GM19455 (cell line): ENCODE data around the gene DTNA.
"Not testable (repeated sequence)": the region's sequence is repeated elsewhere in the genome, so short reads cannot be mapped to it uniquely, and the experiment has no call there.

ENCODE experiments used
- ATAC-seq: cut with Tn5 transposase; IDR thresholded peaks from one replicate; pipeline ENCODE4 v1.9.1; 2021; ENCODE audit not compliant: unreplicated experiment

DTNA gene

DNA sequence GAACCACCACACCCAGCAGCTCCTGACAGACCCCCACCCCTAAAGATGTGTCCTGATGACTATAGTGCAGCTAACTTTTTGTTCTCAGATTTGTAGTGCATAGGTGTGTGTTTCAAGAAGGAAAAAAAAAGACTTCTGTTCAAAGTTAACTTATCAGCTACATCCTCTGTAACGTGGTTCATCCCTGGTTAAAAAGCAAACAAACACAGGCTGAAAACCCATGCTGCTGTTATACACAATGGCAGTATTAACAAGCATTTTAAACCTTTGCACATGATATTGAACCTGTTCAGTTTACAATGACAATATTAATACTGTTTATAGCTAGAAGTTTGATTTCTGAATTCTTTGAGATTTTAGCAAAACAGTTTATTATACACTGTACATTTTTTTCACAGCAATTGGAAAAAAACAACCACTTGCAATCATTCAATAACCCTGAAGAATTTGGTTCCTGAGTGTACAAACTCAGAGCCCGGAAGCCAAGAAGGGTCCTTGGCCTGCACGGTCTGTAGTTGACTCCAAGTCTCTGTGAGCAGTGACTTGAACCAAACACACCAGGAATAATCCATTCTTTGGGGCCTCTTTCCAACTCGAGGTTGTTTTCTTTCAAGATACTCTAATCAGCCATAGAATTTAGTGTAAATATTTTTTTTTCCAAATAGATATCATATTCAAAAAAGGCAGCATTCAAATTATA lies 177.9 kb downstream of the DTNA start:
- no peak for ATAC-seq

DNA sequence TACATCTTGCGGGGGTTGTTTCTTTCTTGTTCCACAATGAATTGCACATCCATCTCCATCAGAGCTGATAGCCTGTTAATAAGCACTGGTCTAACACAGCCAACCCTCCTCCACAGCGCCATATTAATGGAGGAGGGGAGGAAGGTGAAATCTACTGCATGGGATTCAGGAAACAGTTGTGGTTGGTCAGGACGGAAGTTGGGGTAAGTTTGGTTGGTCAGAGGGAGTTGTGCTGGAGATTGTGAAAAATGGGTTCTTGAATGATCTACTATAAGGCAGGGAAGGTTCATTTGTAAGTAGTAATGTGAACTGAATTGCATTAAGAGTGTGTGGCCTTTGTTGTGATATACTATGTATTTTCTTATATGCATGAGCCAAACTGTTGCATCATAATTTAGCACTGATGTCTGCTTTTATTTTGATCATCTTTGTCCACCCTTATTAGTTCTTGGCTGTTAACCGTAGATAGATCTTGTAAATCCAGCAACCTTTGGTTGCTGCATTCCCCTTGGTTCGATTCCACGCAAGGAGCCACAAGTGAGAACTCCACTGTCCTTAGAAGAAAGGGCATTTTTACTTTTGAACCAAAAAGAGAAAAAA lies 180.5 kb downstream of the DTNA start:
- no peak for ATAC-seq

DNA sequence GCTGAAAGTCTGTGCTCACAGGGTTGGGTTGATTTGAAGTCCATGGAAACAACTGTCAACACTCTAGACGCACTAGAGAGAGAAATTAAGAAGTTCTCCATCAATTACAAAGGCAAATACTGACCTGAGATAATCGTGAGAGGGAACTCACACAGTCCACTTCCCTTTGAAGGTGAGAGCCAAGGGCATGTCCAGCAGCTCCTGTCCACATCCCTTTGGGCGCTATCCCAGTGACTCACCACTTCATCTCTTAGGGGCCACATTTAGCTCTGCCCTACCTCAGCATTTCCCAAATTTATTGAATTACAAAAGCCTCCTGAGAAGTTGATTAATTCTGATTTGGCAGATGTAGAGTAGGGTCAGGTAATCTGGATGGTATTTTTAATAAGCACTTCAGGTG lies 182.3 kb downstream of the DTNA start:
- ATAC-seq = no peak

DNA sequence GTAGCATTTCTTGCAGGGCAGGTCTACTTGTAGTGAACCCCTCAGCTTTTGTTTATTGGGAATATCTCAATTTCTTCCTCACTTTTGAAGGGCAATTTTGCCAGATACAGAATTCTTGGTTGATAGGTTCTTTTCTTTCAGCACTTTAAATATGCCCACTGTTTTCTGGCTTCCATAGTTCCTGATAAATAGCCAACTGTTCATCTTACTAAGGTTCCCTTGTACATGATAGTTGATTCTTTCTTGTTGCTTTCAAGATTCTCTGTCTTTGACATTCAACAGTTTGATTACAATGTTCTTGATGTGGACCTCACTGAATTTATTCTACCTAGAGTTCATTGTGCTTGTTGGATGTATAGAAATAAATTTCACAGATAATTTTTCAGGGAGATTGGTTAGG lies 183.1 kb downstream of the DTNA start:
- ATAC-seq = no peak

DNA sequence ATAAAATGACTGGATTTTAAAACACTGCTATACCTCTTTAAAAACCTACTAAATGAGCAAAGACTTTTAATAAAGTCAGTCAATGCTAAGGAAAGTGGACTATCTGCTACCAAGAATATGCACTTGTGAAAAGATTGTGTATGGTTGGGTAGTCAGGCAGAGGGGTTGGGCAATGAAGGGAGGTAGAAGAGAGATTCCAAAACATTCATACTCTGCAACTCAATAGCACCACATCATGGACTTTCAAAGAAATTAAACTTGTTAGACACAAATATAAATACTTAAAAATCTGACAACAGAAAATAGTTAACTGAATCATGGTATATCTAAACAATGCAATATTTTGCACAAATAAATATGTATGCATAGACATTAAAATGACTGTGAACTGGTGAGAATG lies 191.2 kb downstream of the DTNA start:
- ATAC-seq = no peak

DNA sequence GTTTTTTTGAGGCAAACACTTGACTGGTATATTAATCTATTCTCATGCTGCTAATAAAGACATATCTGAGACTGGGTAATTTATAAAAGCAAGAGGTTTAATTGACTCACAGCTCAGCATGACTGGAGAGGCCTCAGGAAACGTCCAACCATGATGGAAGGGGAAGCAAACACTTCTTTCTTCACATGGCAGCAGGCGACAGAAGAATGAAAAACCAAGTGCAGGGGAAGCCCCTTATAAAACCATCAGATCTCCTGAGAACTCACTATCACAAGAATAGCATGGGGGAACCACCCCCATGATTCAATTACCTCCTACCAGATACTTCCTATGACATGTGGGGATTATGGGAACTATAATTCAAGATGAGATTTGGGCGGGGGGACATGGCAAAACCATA lies 194.9 kb downstream of the DTNA start:
- ATAC-seq = no peak

DNA sequence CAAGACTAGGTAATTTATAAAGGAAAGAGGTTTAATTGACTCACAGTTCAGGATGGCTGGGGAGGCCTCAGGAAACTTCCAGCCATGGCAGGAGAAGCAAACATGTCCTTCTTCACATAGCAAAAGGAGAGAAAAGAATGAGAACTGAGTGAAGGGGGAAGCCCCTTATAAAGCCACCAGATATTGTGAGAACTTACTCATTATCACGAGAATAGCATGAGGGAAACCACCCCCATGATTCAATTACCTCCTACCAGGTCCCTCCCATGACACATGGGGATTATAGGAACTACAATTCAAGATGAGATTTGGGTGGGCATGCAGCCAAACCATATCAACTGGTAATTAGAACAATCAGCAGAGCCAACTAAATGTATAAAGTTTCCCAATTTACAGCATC lies 196.9 kb downstream of the DTNA start:
- ATAC-seq = not testable (repeated sequence)

DNA sequence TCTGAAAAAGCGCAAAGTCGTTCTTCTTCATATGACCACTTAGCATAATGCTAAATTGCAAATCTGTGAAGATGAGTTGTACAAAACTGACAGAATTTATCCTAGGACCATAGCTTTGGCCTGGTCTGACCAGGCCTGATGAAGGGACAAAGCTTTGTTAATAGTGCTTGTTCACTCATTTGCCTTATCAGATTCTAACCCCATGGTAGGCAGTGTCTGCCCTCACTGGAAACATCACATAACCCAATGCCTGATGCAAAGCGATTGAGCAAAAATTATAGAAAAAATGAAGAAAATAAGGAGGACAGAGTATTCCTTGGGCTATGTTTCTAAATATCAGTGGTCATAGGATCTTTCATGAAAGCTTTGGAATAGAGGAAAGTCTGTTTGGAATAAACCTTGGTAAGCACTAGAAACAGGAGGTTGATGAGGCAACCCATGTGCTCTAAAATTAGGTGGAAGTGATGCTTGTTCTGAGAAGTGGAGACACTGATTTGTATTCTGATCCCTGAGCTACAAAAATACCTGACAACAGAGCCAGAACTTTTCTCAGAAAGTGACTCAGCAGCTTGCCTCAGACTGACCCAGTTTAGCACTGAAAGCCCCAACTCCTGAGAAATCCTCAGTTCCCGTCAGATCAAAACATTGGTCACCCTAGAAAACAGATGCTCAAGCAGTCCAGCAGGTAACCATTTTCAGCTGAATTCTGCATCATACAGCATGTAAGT lies 199.7 kb downstream of the DTNA start:
- ATAC-seq = no peak

DNA sequence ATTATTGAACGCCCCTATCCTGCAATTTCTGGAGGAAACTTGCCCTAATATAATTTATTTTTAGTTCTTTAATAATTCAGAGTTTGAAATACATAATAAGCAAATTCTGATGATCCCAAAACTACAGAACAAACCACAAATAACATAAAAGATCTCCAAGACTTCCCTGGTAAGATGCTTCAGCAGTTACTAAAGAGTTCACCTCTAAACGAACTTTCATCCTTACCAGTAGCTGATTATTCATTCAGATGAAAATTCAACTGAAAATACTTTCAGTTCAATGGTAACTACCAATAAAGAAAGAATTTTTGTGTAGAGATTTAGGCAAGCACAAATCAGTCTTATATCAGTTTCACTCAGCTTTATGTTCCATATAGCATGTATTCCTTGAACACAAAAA lies 201.0 kb downstream of the DTNA start:
- ATAC-seq = no peak

DNA sequence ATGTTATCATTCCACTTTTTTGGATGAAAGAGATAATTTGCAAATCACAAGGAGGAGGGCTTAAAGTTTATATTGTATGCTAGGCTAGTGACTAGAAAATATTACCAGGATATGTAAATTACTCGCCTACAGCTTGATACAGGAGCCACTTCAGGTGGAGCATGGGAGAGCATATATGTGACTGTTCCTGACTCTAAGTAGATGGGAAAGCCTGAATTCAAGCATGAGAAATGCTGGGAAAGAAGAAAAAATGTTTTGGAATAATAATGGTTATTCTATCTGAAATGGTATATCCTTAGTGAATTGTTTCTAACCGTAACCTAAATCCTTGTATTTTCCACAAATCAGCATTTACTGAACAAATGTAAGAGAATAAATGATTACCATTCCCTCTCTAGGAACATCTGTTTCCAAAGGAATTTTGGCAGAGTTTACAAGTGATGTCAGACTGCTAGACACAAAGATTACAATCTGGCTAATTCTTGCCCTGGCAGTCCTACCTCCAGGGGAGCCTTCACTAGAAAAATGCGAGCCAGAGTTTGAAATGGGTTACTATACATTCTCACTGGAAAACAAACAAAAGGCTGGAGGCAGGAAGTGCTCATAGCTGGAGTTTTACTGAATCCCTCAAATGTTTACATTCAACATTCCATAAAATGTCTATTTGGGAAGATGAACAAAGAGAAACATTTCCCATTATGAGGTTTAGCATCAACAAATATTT lies 201.7 kb downstream of the DTNA start:
- ATAC-seq = no peak

DNA sequence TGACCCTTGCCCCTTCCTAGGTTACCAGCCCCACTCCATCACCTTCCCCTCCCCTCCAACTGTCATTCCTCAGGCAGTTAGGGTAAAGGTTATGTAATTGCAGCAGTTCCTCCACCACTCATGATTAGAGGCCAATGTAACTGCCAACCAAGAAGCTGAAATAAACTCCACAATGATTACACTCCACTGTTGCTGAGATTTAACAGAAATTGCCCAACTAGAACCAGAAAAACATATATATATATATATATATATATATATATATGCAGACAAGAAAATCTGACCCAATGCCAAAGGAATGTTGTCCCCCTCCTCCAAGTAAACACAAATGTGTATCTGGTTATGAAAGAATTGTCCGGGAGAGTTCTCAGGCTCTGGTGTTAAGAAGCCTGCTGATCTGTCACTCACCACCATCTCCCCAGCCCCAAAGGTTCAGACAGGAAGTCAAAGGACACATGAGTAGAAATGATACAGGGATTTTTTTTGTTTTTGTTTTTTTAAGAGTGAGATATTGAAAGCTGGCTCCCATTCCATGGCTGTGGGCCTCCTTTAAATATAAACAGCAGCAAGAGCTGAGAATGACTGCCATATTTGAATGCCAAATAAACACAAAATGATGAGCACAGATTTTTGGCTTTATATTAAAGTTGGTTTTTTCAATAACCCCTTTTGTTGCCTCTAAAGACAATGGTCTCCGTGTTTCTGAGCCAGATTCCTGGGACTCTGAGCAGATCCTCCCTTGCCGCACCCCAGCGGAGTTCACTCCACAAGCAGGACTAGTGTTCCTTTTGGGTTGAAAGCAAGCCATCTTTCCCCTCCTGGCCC lies 204.0 kb downstream of the DTNA start:
- ATAC-seq = no peak

DNA sequence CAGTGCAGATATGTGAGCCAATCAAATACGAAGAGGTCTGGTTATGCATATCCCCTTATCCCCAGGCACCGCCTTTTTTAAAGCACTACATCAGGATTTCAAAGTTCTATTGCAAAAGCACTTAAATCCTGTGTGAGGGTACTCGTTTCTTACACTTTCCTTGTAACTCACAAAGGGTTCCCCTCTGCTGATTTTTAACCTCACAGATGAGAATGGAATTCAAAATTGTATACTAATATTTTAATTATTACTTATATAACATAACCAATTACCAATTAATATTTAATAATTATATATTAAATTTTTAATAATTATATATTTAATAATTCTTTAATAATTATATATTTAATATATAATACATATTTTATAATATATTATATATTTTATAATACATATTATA lies 204.9 kb downstream of the DTNA start:
- no peak for ATAC-seq

DNA sequence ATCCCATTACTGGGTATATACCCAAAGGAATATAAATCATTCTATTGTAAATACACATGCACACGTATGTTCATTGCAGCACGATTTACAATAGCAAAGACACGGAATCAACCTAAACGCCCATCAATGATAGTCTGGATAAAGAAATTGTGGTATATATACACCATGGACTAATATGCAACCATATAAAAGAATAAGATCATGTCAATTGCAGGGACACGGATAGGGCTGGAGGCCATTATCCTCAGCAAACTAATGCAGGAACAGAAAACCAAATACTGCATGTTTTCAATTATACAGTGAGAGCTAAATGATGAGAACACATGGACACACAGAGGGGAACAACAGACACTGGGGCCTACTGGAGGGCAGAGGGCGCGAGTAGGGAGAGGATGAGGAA lies 206.4 kb downstream of the DTNA start:
- not testable (repeated sequence) for ATAC-seq

DNA sequence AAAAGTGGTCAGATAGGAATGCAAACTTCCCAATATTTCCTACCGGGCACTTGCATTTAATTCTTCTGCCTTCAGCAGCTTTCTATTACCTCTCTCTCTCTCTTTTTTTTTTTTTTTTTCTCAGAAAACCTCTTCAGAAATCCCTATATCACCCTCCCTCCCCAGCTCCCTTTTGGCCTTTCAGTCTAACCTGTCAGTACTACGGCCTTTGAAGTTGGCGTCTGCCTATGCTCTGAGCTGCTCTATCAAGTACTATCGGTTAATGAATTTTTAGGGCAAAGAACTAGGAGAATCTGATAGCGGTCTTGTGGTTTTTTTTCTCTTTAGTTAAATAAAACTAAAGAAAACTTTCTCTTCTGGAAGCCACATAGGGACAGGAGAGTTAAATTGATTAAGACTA lies 208.8 kb downstream of the DTNA start:
- no peak for ATAC-seq

DNA sequence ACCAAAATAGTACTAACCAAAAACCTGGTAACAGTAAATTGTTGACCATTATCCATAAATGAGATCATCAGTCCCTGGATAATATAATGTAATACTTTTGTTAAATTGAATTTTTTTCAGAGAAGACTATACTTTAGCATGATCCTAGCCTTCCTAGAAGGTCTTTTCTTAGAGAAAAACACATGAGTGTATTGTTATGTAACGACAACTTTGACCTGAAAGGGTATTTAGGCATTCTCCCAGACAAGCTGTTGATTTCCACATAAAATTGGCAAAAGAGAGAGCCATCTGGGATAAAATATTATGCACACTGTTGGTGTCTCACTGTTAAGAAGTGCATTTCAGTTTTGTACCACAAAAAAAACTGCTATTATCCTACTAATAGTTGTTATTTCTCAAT lies 211.1 kb downstream of the DTNA start:
- ATAC-seq = no peak

DNA sequence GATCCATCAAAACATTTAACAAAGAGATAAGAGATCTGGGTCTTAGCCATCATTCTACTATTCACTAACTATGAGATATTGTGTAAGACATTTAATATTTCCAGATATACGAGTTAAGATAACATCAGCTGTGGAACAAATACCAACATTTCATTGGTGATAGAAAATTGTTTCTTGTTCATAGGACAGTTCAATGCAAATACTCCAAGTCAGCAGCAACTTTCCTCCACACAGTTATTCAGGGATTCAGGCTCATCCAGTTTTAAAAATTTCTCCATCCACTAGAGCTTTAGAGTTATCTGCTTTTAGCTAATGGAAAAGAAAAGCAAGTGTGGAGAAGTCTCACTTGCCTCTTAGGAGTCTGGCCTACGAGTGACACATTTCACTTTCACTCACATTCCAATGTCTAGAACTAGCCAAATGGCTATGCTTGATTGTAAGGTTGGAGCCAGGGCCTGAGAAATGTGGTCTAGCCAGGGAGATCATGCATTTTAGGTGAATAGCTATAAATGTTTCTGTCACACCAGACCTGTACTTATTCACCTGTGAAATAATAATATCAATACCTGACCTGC lies 211.8 kb downstream of the DTNA start:
- no peak for ATAC-seq

DNA sequence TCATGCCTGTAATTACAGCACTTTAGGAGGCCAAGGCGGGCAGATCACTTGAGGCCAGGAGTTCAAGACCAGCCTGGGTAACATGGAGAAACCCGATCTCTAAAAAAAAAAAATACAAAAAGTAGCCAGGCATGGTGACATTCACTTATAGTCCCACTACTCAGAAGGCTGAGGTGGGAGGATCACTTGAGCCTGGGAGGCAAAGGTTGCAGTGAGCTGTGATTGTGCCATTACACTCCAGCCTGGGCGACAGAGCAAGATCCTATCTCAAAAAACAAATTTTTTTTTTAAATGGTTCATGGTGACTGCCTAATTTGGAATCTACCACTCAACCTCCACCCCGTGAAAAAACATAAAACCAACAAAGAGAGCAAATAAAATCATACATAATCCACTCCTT lies 212.5 kb downstream of the DTNA start:
- ATAC-seq = not testable (repeated sequence)

DNA sequence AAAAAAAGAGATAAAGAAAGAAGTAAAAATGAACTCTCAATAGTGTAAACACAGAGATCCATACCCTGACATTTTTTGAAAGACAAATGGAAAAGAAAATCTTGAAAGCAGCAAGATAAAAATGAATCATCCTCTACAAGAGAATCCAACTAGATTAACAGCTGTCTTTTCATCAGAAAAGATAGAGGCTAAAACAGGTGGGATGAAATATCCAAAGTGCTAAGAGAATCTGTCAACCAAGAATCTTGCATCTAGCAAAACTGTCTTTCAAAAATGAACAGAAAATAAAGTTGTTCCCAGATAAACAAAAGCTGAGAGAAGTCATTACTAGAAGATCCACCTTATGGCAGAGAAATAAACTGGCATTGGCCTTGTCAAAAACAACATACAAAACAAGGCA lies 213.8 kb downstream of the DTNA start:
- no peak for ATAC-seq

DNA sequence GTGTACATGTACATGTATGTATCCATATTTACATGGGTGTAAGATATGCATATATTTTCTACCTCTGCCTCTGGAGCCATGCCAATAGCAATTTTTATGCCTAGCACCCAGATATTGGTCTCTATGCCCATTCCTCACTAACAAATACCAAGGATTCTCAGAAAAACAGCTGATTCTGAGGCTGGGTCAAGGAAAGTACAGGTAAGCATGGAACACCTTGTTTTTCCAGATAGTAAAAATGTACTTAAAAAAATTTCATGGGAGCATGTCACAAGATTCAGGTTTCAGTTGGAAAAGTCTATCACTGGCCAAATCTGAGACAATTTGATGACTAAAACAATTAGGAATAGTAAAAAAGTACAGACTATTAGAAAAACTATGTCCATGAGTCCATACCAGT lies 216.6 kb downstream of the DTNA start:
- no peak for ATAC-seq

DNA sequence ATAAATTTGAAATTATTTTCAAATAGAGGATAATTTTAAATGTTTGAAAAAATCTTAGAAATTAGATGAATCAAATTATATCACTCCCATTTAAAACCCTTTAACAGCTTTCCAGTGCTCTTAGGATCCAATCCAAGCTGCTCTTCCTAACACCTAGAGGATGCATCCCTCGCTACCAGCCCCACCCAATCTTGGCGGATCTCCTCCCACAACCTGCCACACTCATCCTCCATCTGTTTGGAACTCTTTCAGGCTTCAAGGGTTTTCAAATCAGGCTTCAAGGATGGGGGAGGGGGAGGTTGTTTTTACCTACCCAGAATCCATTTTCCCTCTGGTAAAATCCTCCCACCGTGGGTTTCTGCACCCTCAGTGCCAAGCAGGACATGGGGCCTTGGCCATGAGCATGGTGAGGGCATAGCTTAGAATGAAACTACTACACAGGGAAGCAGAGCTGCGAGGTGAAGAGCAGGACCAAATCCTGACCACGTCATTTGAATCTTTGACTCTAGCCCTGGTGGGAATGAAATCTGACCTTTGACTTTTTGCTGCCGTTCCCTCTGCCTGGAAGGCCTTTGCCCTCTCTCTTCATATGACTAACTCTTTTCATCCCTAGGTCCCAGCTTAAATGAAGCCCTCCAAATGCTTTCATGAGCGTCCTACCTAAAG lies 218.1 kb downstream of the DTNA start:
- no peak for ATAC-seq
